Ishikawa (cell line): ENCODE data around the gene TNS3.

ENCODE experiments used
- EGR1 ChIP-seq: IDR thresholded peaks from 2 replicates; pipeline ENCODE4 v1.6.1; 2012
- EP300 ChIP-seq: IDR thresholded peaks from 2 replicates; pipeline ENCODE4 v1.6.1; 2012; ENCODE audit warnings: borderline replicate concordance
- MAX ChIP-seq: IDR thresholded peaks from 2 replicates; pipeline ENCODE4 v1.6.1; 2012
- REST ChIP-seq: IDR thresholded peaks from 2 replicates; pipeline ENCODE4 v1.6.1; 2012; ENCODE audit warnings: low read depth, mild to moderate bottlenecking
- TAF1 ChIP-seq: IDR thresholded peaks from 2 replicates; pipeline ENCODE4 v1.6.1; 2012; ENCODE audit warnings: low read depth, mild to moderate bottlenecking
- TCF12 ChIP-seq: IDR thresholded peaks from 2 replicates; pipeline ENCODE4 v1.6.1; 2012; ENCODE audit warnings: low read depth
- TEAD4 ChIP-seq: IDR thresholded peaks from 2 replicates; pipeline ENCODE4 v1.6.1; 2012
- YY1 ChIP-seq: IDR thresholded peaks from 2 replicates; pipeline ENCODE4 v1.6.1; 2012; ENCODE audit warnings: low read depth
- ZBTB7A ChIP-seq: IDR thresholded peaks from 2 replicates; pipeline ENCODE4 v1.6.1; 2012; ENCODE audit warnings: low read depth

- TF ChIP-seq EGR1 = no peak
- no peak for TF ChIP-seq YY1
- TF ChIP-seq TCF12 = no peak
- TF ChIP-seq ZBTB7A = no peak
- no peak for TF ChIP-seq REST
- no peak for TF ChIP-seq TAF1
- TF ChIP-seq EP300 = no peak
- TF ChIP-seq MAX = no peak
- TF ChIP-seq TEAD4 = no peak
Measured at GRCh38 chr7:47447621-47448349, 134.1 kb downstream of the TNS3 start.
